GM13977 (cell line): ENCODE data around the gene LIPC.

ENCODE experiments used
- DNase-seq: peaks from one replicate; pipeline ENCODE4 v3.0.0; 2012; ENCODE audit warnings: low spot score
- CTCF ChIP-seq: IDR thresholded peaks from 2 replicates; pipeline ENCODE4 v1.5.1; 2012; ENCODE audit warnings: mild to moderate bottlenecking, control low read depth; ENCODE audit not compliant: insufficient read depth; ENCODE audit errors: extremely low read depth, missing control alignments
- in situ Hi-C: fragments of 300-500 bp; cut with MboI; formaldehyde crosslinking; loops from one replicate; pipeline ENCODE4 v1.12.0; 2022; ENCODE audit warnings: low sequenced_read_pairs, low pct_unique_long_range_greater_than_20kb, mixed read lengths, inconsistent platforms; ENCODE audit not compliant: unreplicated experiment

LIPC gene

GRCh38 chr15:58423205-58423604, 8.6 kb upstream of the LIPC start:
- TF ChIP-seq CTCF = no peak
- in situ Hi-C loops = no loop called here

GRCh38 chr15:58423831-58424608, 7.8 kb upstream of the LIPC start:
- no peak for DNase-seq
- no peak for TF ChIP-seq CTCF
- in situ Hi-C loops = no loop called here

More at GRCh38 chr15:58423205-58423604, 8.6 kb upstream of the LIPC start:
- DNase-seq = no peak

DNA sequence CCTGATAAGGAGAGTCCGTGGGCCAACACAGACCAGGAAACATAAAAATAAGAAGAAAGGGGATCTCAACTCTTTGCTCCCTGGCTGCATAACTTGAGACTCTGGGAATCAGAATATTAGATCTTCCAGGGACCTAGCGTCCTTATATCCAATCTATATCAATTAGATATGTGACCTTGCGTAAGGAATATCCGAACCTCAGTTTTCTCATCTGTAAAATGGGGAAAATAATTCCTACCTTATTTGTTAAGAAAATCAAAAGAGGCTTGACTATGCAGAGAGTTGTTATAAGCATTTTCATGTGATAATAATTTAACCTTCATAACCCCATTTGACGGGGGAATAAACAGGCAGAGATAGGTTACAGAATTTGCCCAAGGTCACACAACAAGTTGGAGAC, 7.1 kb upstream of the LIPC start:
- no peak for DNase-seq
- in situ Hi-C loops = no loop called here
- no peak for TF ChIP-seq CTCF

- in situ Hi-C loops = no loop called here
- no peak for TF ChIP-seq CTCF
- DNase-seq = no peak
Measured at GRCh38 chr15:58425185-58425584, 6.6 kb upstream of the LIPC start.

DNA sequence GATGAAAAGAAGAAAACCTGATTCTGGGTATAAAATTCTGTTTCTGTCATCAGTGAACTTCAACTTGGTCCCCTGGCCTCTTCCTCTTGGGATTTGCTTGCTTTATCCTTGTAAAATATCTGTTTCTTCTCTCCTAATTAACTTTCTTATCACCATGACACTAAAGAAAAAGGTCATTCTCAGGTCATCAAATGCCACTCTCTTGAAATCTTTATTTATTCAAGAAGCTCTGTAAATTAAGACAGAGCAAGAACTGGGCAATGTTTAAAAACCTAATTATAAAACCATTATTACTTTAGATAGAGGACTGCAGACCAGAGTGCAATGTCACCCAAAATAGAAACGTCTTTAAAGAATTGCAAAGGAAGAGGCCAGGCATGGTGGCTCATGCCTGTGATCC, 6.0 kb upstream of the LIPC start:
- TF ChIP-seq CTCF = no peak
- DNase-seq = no peak
- in situ Hi-C loops = no loop called here

- no peak for TF ChIP-seq CTCF
- no peak for DNase-seq
- in situ Hi-C loops = no loop called here
Measured at GRCh38 chr15:58426501-58426900, 5.3 kb upstream of the LIPC start.
